Measurements from ENCODE around the gene PHTF2. TPM values are rescaled to one million over a fixed set of nuclear protein-coding genes. Genes with fewer than 3 reads are reported as not detected.
"Not testable (repeated sequence)": the region's sequence is repeated elsewhere in the genome, so short reads cannot be mapped to it uniquely, and the experiment has no call there.

The PHTF2 gene
- total RNA-seq, 2 experiments from 2014 or later, result 34.9 to 39.1 TPM

DNA sequence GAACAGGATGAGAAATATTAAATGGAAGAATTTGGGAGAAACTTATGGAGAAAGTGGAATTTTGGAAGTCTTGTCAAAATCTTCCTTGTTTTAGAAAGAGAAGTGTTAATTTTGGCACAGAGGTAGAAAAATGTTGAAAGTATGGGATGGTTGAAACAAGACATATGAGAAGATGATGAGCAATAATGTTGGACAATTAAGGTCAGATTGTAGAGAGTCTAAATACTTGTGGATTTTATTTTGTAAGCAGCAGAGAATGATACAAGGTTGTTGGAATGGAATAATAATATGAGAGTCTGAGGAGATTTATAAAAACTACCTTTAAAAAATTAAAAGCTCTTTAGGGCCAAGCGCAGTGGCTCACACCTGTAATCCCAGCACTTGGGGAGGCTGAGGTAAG is 34.6 kb downstream of the PHTF2 start:
- ChIA-PET CTCF (interaction anchor here (1.4 kb wide), 1 partner anchor 12 kb away, joined by 3 read pairs; no protein-coding TSS in a partner anchor), POLR2A (no interaction called here)
- ATAC-seq (no peak), DNase-seq (no peak)
- no peaks in the 10 kb centered on the region for H3K27me3 Mint-ChIP-seq (ENCODE audit: low read depth)
- no peak overlapping the region for H3K4me3 Mint-ChIP-seq
- peaks cover 15% of the 10 kb centered on the region for H3K36me3 Mint-ChIP-seq (ENCODE audit: low read depth)
- H3K27ac Mint-ChIP-seq, result no peak overlapping the region
- H3K4me1 Mint-ChIP-seq (ENCODE audit: low read depth), result peaks cover 24% of the 10 kb centered on the region
- H3K9me3 Mint-ChIP-seq (ENCODE audit: insufficient read depth), result no peaks in the 10 kb centered on the region

DNA sequence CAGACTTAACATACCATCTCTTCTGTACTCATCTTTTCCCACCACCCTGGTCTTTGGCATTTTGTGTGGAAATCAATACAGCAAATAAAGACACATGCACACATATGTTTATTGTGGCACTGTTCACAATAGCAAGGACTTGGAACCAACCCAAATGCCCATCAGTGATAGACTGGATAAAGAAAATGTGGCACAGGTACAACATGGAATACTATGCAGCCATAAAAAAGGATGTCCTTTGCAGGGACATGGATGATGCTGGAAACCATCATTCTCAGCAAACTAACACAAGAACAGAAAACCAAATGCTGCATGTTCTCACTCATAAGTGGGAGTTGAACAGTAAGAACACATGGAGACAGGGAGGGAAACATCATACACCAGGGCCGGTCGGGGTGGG is 37.9 kb downstream of the PHTF2 start:
- ATAC-seq; CTCF ChIA-PET; H3K9me3 Mint-ChIP-seq (ENCODE audit: insufficient read depth); POLR2A ChIA-PET; DNase-seq; H3K27me3 Mint-ChIP-seq (ENCODE audit: low read depth); H3K27ac Mint-ChIP-seq; H3K4me3 Mint-ChIP-seq: not testable (repeated sequence)
- Mint-ChIP-seq H3K36me3 (ENCODE audit: low read depth) (peaks cover 11% of the 10 kb centered on the region), H3K4me1 (ENCODE audit: low read depth) (peaks cover 19% of the 10 kb centered on the region)

DNA sequence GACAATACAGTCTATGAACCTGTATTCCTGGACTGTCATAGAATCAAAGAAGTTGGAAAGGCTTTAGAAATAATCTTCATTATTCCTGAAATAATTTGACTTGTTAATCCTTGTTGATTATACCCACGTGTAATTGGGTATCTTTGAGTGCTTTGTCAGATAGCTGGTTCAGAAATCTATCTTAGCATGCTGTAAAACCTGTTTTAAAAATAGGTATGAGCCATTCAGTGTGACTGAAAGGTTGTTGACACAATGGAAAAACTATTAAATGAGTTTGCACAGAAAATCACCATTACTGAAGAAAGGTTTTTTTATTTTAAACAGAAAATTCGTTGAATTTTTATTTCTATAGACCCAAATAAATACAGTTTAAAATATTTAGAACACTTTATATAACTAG is 38.7 kb downstream of the PHTF2 start:
- H3K27me3 Mint-ChIP-seq (ENCODE audit: low read depth), result no peaks in the 10 kb centered on the region
- CTCF ChIA-PET, result no interaction called here
- POLR2A ChIA-PET, result no interaction called here
- peaks cover 15% of the 10 kb centered on the region for H3K36me3 Mint-ChIP-seq (ENCODE audit: low read depth)
- no peak for ATAC-seq
- H3K4me1 Mint-ChIP-seq (ENCODE audit: low read depth), result peaks cover 19% of the 10 kb centered on the region
- DNase-seq, result no peak
- H3K27ac Mint-ChIP-seq, result no peak overlapping the region
- H3K4me3 Mint-ChIP-seq, result no peak overlapping the region
- H3K9me3 Mint-ChIP-seq (ENCODE audit: insufficient read depth), result no peaks in the 10 kb centered on the region

DNA sequence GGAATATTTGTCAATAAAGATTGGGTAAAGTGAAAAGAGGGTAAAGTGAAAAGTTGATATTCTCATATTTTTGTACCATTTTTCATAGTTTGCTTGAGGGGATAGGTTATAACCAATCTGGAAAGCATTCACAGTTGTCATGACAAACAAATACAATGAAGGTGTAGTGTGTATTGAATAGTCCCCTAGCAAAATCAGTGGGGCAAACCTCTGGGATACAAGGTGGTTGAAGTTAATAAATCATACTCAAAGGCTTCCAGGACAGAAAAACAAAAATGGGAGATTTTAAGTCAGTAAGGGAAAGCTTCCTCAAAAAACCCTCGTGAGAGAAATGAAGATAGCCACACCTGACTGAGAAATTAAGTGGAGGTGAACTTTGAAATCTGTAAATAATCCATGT is 39.4 kb downstream of the PHTF2 start:
- Mint-ChIP-seq H3K27me3 (ENCODE audit: low read depth) (no peaks in the 10 kb centered on the region), H3K27ac (no peak overlapping the region), H3K4me1 (ENCODE audit: low read depth) (peaks cover 17% of the 10 kb centered on the region), H3K4me3 (no peak overlapping the region), H3K36me3 (ENCODE audit: low read depth) (peaks cover 19% of the 10 kb centered on the region), H3K9me3 (ENCODE audit: insufficient read depth) (no peaks in the 10 kb centered on the region)
- ATAC-seq (no peak), DNase-seq (no peak)
- CTCF ChIA-PET, result no interaction called here
- POLR2A ChIA-PET, result no interaction called here

DNA sequence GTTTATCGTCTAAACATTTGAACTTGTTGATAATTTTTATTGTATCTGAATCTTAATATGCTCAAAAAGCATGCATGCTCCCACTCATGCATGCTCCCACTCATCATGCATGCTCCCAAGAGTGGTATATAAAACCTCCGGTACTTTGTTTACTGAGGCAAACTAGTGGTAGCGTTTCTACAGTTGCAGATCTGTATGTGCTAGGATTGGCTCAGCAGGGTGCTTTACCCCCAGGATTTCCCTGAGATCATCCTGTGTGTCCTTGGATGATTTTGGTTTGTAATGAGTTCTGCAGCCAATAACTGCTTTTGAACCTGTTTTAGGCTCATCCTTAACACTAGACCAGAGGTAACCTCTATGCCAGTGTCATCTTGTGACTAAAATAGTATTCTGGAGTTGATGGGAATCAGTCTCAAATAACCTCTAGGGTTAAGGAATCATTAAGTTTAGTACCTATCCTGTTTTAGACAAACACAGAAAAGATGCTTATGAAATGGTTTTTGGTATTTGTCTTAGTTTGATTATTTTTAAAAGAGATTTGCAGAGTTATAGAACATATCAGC is 40.4 kb downstream of the PHTF2 start:
- CTCF ChIA-PET, result no interaction called here
- no peaks in the 10 kb centered on the region for H3K27me3 Mint-ChIP-seq (ENCODE audit: low read depth)
- no peak overlapping the region for H3K27ac Mint-ChIP-seq
- POLR2A ChIA-PET, result no interaction called here
- peaks cover 12% of the 10 kb centered on the region for H3K4me1 Mint-ChIP-seq (ENCODE audit: low read depth)
- ATAC-seq (no peak), DNase-seq (no peak)
- no peak overlapping the region for H3K4me3 Mint-ChIP-seq
- H3K36me3 Mint-ChIP-seq (ENCODE audit: low read depth), result peaks cover 23% of the 10 kb centered on the region
- H3K9me3 Mint-ChIP-seq (ENCODE audit: insufficient read depth), result no peaks in the 10 kb centered on the region

DNA sequence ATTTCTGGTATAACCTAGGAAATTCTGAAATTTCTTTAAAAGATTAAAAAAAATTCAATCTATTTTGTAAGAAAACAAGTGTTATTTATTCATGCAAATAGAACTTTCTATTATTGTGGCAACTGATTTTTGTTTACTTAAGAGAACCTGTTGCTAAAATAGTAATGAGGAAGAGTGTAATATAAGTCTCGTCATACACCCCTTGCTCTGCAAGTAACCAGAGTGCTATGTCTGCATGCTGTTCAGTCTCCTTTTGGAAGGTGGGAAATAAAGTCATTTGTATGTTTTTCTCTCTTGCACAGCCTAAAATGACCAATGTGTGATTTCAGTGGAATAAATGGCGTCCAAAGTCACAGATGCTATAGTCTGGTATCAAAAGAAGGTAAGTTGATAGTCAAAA is 41.3 kb downstream of the PHTF2 start:
- H3K36me3 Mint-ChIP-seq (ENCODE audit: low read depth), result peaks cover 23% of the 10 kb centered on the region
- CTCF ChIA-PET, result interaction anchor here (1.1 kb wide), 1 partner anchor 41 kb away, joined by 3 read pairs; the partner anchor contains the start of genes PHTF2 and TMEM60
- no peaks in the 10 kb centered on the region for H3K9me3 Mint-ChIP-seq (ENCODE audit: insufficient read depth)
- no peaks in the 10 kb centered on the region for H3K27me3 Mint-ChIP-seq (ENCODE audit: low read depth)
- H3K27ac Mint-ChIP-seq, result no peak overlapping the region
- peaks cover 4% of the 10 kb centered on the region for H3K4me1 Mint-ChIP-seq (ENCODE audit: low read depth)
- POLR2A ChIA-PET, result no interaction called here
- no peak for ATAC-seq
- no peak overlapping the region for H3K4me3 Mint-ChIP-seq
- DNase-seq, result no peak

DNA sequence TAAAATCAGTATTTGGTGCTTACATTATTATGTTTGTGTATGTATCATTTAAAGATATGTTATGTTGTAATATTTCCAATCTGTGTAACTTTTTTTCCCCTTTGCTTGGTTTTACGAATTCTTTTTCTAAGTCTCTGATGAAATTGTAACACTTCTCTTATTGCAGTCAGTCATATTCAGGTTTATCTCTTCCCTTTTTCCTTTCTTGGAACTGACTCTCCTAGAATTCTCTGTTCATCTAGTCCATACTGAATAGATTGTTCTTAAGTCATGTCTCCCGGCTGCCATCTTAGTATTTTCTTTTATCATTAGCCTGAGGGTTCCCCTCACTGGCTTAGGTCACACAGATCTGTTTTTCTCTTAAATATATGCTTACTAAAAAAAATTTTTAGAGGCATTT is 44.6 kb downstream of the PHTF2 start:
- Mint-ChIP-seq H3K4me1 (ENCODE audit: low read depth) (no peaks in the 10 kb centered on the region), H3K36me3 (ENCODE audit: low read depth) (peaks cover 29% of the 10 kb centered on the region), H3K9me3 (ENCODE audit: insufficient read depth) (no peaks in the 10 kb centered on the region), H3K4me3 (no peak overlapping the region), H3K27me3 (ENCODE audit: low read depth) (no peaks in the 10 kb centered on the region), H3K27ac (no peak overlapping the region)
- ChIA-PET CTCF (no interaction called here), POLR2A (no interaction called here)
- ATAC-seq, result no peak
- DNase-seq, result no peak

DNA sequence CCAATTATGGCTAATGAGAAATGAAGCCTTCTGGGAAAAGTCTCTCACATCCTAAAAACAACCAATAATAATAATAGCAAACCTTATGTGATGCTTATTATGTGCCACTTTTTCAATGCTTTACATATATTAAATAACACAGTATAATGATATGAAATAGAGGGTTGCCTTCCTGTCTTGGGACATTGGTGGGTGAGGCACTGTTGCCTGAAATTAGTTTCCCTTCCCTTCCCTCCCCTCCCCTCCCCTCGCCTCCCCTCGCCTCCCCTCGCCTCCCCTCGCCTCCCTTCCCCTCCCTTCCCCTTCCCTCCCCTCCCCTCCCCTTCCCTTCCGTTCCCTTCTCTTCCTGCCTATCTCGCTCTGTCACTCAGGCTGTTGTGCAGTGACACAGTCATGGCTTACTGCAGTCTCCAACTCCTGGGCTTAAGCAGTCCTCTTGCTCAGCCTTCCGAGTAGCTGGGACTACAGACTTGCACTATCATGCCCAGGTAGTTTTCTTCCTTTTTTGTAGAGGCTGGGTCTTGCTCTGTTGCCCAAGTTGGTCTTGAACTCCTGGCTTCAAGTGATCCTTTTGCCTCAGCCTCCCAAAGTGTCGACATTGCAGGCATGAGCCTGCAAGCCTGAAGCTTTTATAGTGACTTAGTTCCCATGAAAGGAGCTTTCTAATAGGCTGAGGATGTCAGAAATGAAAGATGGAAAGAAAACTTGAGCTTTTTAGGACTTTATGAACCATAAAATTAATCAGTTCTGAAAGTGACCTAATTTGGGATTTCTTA is 47.9 kb downstream of the PHTF2 start:
- Mint-ChIP-seq H3K4me3 (no peak overlapping the region), H3K27me3 (ENCODE audit: low read depth) (no peaks in the 10 kb centered on the region), H3K4me1 (ENCODE audit: low read depth) (peaks cover 3% of the 10 kb centered on the region), H3K27ac (no peak overlapping the region), H3K36me3 (ENCODE audit: low read depth) (peaks cover 43% of the 10 kb centered on the region), H3K9me3 (ENCODE audit: insufficient read depth) (no peaks in the 10 kb centered on the region)
- ATAC-seq (no peak), DNase-seq (no peak)
- POLR2A ChIA-PET, result no interaction called here
- CTCF ChIA-PET, result interaction anchor here (1.2 kb wide), 1 partner anchor 188 kb away, joined by 3 read pairs; no protein-coding TSS in a partner anchor

DNA sequence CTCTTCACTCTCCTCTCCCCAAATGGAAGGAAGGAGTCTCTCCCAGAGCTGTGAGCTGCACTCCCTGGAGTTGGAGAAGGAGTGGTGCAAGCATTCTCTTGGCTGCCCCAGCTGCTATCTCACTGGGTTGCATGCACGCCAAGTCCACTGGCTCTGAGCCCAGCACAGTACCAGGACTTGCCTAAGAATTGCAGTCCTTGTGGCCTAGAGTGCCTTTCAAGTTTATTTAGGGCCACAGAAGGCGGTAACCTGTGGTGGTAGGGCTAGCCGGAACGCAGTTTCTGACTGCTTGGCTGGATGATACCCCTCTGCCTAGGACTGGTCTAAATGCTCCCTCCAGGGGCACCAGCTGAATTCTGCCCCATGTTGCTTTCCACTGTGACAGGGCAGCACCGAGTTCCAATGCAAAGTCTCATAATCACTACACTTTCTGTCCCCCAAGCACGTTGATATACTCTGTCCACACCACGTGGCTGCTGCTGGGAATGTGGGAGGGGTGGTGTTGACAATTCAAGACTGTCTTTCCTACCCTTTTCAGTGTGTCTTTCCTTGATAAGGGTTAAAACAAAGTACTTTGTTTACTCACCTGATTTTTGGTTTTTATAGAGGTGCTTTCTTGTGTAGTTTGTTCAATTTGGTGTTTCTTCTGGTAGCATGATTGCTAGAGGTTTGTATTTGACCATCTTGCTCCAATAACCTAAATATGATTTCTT is 57.0 kb downstream of the PHTF2 start:
- POLR2A ChIA-PET, result no interaction called here

DNA sequence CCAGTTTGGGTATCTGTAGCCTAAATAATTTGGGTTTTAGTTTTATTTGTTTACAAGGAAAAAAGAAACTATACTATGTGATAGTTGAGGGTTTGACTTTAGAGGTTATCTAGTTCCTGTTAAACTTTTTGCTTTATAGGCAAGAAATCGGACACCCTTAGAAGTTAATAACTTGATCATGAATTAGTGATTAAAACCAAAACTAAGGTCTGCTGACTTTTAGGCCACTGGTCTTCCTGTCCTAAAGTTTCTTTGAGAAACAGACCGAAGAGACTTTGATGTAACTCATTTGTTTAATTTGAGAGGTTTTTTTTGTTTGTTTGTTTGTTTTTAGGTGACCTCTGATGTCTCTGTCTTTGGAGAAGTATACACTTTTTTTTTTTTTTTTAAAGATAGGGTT is 59.7 kb downstream of the PHTF2 start:
- Mint-ChIP-seq H3K4me3 (no peak overlapping the region), H3K4me1 (ENCODE audit: low read depth) (peaks cover 11% of the 10 kb centered on the region), H3K27me3 (ENCODE audit: low read depth) (no peaks in the 10 kb centered on the region), H3K9me3 (ENCODE audit: insufficient read depth) (no peaks in the 10 kb centered on the region), H3K27ac (no peak overlapping the region), H3K36me3 (ENCODE audit: low read depth) (peaks cover 25% of the 10 kb centered on the region)
- no peak for ATAC-seq
- CTCF ChIA-PET, result no interaction called here
- POLR2A ChIA-PET, result no interaction called here
- no peak for DNase-seq

More for the DNA sequence above, 57.0 kb downstream of the PHTF2 start:
- H3K4me3 Mint-ChIP-seq, result no peak overlapping the region
- CTCF ChIA-PET, result no interaction called here
- H3K36me3 Mint-ChIP-seq (ENCODE audit: low read depth), result peaks cover 33% of the 10 kb centered on the region
- peaks cover 15% of the 10 kb centered on the region for H3K4me1 Mint-ChIP-seq (ENCODE audit: low read depth)
- ATAC-seq (no peak), DNase-seq (no peak)
- H3K9me3 Mint-ChIP-seq (ENCODE audit: insufficient read depth), result no peaks in the 10 kb centered on the region
- no peak overlapping the region for H3K27ac Mint-ChIP-seq
- H3K27me3 Mint-ChIP-seq (ENCODE audit: low read depth), result no peaks in the 10 kb centered on the region

DNA sequence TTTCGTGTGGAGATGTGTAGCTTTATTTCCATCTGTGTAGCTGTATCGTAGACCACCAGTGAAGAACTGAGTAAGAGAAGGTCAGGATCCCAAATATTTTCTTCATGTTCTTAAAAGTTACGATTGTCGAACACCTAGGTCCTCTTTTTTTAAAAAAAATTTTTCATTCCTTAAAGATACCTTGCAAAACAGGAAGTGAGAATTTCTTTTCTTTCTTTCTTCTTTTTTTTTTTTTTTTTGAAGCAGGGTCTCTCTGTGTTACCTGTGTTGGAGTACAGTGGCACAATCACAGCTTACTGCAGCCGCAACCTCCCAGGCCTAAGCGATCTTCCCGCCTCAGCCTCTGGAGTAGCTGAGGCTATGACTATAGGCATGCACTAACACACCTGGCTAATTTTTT is 60.8 kb downstream of the PHTF2 start:
- H3K4me3 Mint-ChIP-seq, result no peak overlapping the region
- ChIA-PET CTCF (no interaction called here), POLR2A (no interaction called here)
- no peak for DNase-seq
- H3K4me1 Mint-ChIP-seq (ENCODE audit: low read depth), result peaks cover 11% of the 10 kb centered on the region
- H3K27me3 Mint-ChIP-seq (ENCODE audit: low read depth), result no peaks in the 10 kb centered on the region
- no peak for ATAC-seq
- no peak overlapping the region for H3K27ac Mint-ChIP-seq
- no peaks in the 10 kb centered on the region for H3K9me3 Mint-ChIP-seq (ENCODE audit: insufficient read depth)
- peaks cover 18% of the 10 kb centered on the region for H3K36me3 Mint-ChIP-seq (ENCODE audit: low read depth)

DNA sequence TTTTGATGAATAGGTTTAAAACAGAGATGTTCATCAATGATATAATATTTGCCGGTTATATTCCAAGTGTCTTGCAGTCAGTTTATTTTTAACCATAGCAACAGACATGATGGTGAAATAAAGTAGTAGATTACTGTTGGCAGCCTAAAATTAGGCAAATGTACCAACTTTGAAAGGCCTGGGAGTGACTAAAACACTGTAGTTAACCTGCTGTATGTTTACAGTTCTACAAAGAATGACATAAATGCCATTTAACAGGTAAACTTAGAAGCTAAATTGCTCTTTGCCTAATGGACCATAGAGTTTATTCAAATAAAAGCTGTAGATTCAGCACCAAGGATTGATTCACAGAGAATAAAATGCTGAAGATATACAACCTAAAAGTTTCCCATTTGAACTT is 64.1 kb downstream of the PHTF2 start:
- H3K4me1 Mint-ChIP-seq (ENCODE audit: low read depth), result peaks cover 7% of the 10 kb centered on the region
- no peaks in the 10 kb centered on the region for H3K27me3 Mint-ChIP-seq (ENCODE audit: low read depth)
- H3K9me3 Mint-ChIP-seq (ENCODE audit: insufficient read depth), result no peaks in the 10 kb centered on the region
- ATAC-seq, result no peak
- H3K27ac Mint-ChIP-seq, result no peak overlapping the region
- ChIA-PET POLR2A (no interaction called here), CTCF (no interaction called here)
- H3K4me3 Mint-ChIP-seq, result no peak overlapping the region
- DNase-seq, result no peak
- H3K36me3 Mint-ChIP-seq (ENCODE audit: low read depth), result peaks cover 9% of the 10 kb centered on the region
